GM12874 (cell line): ENCODE data around the gene GPR176.

Experiments
- CTCF ChIP-seq: IDR thresholded peaks from 2 replicates; pipeline ENCODE4 v1.5.1; 2011; ENCODE audit warnings: low read depth, mild to moderate bottlenecking, control low read depth, low read length, moderate library complexity; ENCODE audit not compliant: insufficient read depth

GPR176 gene

GRCh38 chr15:39944726-39945125 is 24.7 kb upstream of the GPR176 start:
- no peak for TF ChIP-seq CTCF

GRCh38 chr15:39942753-39943150 is 22.7 kb upstream of the GPR176 start:
- no peak for TF ChIP-seq CTCF

GRCh38 chr15:39942101-39942752 is 22.2 kb upstream of the GPR176 start:
- TF ChIP-seq CTCF: no peak

- no peak for TF ChIP-seq CTCF
Measured at GRCh38 chr15:39939487-39940452, 19.7 kb upstream of the GPR176 start.

- no peak for TF ChIP-seq CTCF
Measured at GRCh38 chr15:39937696-39938095, 17.6 kb upstream of the GPR176 start.

- TF ChIP-seq CTCF: no peak
Measured at GRCh38 chr15:39936681-39937080, 16.6 kb upstream of the GPR176 start.

- no peak for TF ChIP-seq CTCF
Measured at GRCh38 chr15:39936187-39936586, 16.1 kb upstream of the GPR176 start.
